Cardiac fibroblast (primary cell): Measurements from ENCODE around the gene GFPT1.

Experiments
- DNase-seq, 2 donors: peaks; one replicate each; pipeline versions ENCODE4 v3.0.0 to v3.0.0-alpha.2; 2010; ENCODE audit warnings: low read depth in 2 of 2
- H3K4me3 ChIP-seq, 2 donors: replicated peaks in 1 of 2; 1 replicate in 1 of 2; 2 replicates in 1 of 2; pipeline ENCODE4 v1.5.1; 2011; ENCODE audit warnings: low read depth in 2 of 2, low read length in 2 of 2, mild to moderate bottlenecking in 2 of 2, moderate library complexity in 1 of 2
- CTCF ChIP-seq: IDR thresholded peaks from one replicate; pipeline ENCODE4 v1.5.1; 2011; ENCODE audit warnings: low read depth, mild to moderate bottlenecking, low read length, inconsistent platforms

GFPT1 gene

GRCh38 chr2:69376403-69376802 is 10.6 kb downstream of the GFPT1 start:
- TF ChIP-seq CTCF: no peak
- DNase-seq: no peak
- H3K4me3 ChIP-seq: no peak overlapping the region

GRCh38 chr2:69375494-69376353 is 11.3 kb downstream of the GFPT1 start:
- H3K4me3 ChIP-seq: no peak overlapping the region
- TF ChIP-seq CTCF: peak; percentile 61
- peak; percentile 60 to 65 for DNase-seq

- H3K4me3 ChIP-seq: no peak overlapping the region
- TF ChIP-seq CTCF: no peak
- no peak for DNase-seq
Measured at GRCh38 chr2:69372767-69373166, 14.3 kb downstream of the GFPT1 start.

GRCh38 chr2:69369802-69370201 is 17.2 kb downstream of the GFPT1 start:
- no peak for DNase-seq
- no peak for TF ChIP-seq CTCF

GRCh38 chr2:69368588-69368987 is 18.4 kb downstream of the GFPT1 start:
- no peak for DNase-seq
- no peak overlapping the region for H3K4me3 ChIP-seq
- no peak for TF ChIP-seq CTCF

More at GRCh38 chr2:69369802-69370201, 17.2 kb downstream of the GFPT1 start:
- no peak overlapping the region for H3K4me3 ChIP-seq

- no peak overlapping the region for H3K4me3 ChIP-seq
- DNase-seq: no peak
- no peak for TF ChIP-seq CTCF
Measured at GRCh38 chr2:69359371-69359770, 27.7 kb downstream of the GFPT1 start.
